BLaER1 treated with 17β-estradiol and CSF1 and Interleukin-3, amounts not matched to agents 10 nM and 100 nM (cell line): ENCODE measurements around the gene CERCAM.

Source experiments
- H3K27ac ChIP-seq, 11 experiments: shearing (Covaris generic); formaldehyde crosslinking; 2 replicates each; pipeline ENCODE4 v1.8.1; 2022
- H3K27me3 ChIP-seq, 11 experiments: shearing (Covaris generic); formaldehyde crosslinking; 2 replicates each; pipeline ENCODE4 v1.8.1; 2022
- H3K36me3 ChIP-seq, 11 experiments: shearing (Covaris generic); formaldehyde crosslinking; 2 replicates each; pipeline ENCODE4 v1.8.1; 2022
- H3K4me1 ChIP-seq, 10 experiments: shearing (Covaris generic); formaldehyde crosslinking; 2 replicates each; pipeline ENCODE4 v1.8.1; 2022
- H3K4me2 ChIP-seq, 11 experiments: shearing (Covaris generic); formaldehyde crosslinking; 2 replicates each; pipeline ENCODE4 v1.8.1; 2022
- H3K4me3 ChIP-seq, 10 experiments: shearing (Covaris generic); formaldehyde crosslinking; 2 replicates each; pipeline ENCODE4 v1.8.1; 2022
- H3K9ac ChIP-seq, 11 experiments: shearing (Covaris generic); formaldehyde crosslinking; 2 replicates each; pipeline ENCODE4 v1.8.1; 2022
- H3K9me3 ChIP-seq, 11 experiments: shearing (Covaris generic); formaldehyde crosslinking; replicated peaks in 1 of 11; 2 replicates each; pipeline ENCODE4 v1.8.1; 2022
- H4K20me1 ChIP-seq, 11 experiments: shearing (Covaris generic); formaldehyde crosslinking; 2 replicates each; pipeline ENCODE4 v1.8.1; 2022
- Cebpa-rat ChIP-seq, 11 experiments: shearing (Covaris generic); IDR thresholded peaks; 2 replicates each; pipeline ENCODE4 v1.8.1; 2022

Gene CERCAM

DNA sequence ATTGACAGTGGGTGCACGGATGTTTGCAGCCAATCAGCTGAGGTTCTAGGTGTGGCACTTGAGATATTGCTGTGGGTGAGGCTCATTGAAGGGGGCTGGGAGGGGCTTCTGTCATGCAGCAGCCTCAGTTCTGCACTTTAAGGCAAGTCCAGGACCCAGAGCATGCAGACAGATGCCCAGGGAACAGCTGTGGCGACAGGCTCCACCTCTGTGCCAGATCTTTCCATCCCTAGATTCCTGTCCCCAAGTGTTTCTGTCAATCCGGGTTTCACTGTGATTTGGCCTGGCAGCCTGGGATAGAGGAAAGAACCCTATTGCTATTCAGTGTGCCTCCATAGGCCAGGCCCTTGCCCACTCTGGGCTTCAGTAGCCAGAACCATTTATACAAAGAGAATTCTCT lies 20.8 kb upstream of the CERCAM start:
- no peaks in the 10 kb centered on the region for H3K36me3 ChIP-seq
- no peak for TF ChIP-seq Cebpa-rat (IDR thresholded peaks at IDR 0.05)
- peaks cover 0 to 5% (median 0%) of the 10 kb centered on the region in 11 experiments; a peak in 2 of 22 replicates for H4K20me1 ChIP-seq
- H3K4me1 ChIP-seq: peaks cover 0 to 15% (median 14%) of the 10 kb centered on the region in 10 experiments; a peak in 19 of 20 replicates
- no peak overlapping the region for H3K9ac ChIP-seq
- no peak overlapping the region for H3K4me3 ChIP-seq
- H3K4me2 ChIP-seq: no peak overlapping the region
- no peaks in the 10 kb centered on the region for H3K9me3 ChIP-seq
- peaks cover 0 to 16% (median 0%) of the 10 kb centered on the region in 11 experiments; a peak in 4 of 22 replicates for H3K27me3 ChIP-seq
- H3K27ac ChIP-seq: no peak overlapping the region

GRCh38 chr9:128404560-128404959 lies 16.1 kb upstream of the CERCAM start:
- Histone ChIP-seq H3K27ac (no peak overlapping the region), H4K20me1 (no peaks in the 10 kb centered on the region; a peak in 1 of 22 replicates), H3K9ac (no peak overlapping the region), H3K9me3 (no peaks in the 10 kb centered on the region), H3K4me3 (no peak overlapping the region), H3K4me1 (peaks cover 0 to 13% (median 6%) of the 10 kb centered on the region in 10 experiments; a peak in 11 of 20 replicates), H3K27me3 (no peaks in the 10 kb centered on the region), H3K4me2 (no peak overlapping the region), H3K36me3 (no peaks in the 10 kb centered on the region)
- no peak for TF ChIP-seq Cebpa-rat (IDR thresholded peaks at IDR 0.05)

- H3K9ac ChIP-seq: peak overlapping the region in 1 of 11 experiments; percentile 17; a peak in 1 of 22 replicates
Measured at GRCh38 chr9:128405077-128405779, 15.4 kb upstream of the CERCAM start.

DNA sequence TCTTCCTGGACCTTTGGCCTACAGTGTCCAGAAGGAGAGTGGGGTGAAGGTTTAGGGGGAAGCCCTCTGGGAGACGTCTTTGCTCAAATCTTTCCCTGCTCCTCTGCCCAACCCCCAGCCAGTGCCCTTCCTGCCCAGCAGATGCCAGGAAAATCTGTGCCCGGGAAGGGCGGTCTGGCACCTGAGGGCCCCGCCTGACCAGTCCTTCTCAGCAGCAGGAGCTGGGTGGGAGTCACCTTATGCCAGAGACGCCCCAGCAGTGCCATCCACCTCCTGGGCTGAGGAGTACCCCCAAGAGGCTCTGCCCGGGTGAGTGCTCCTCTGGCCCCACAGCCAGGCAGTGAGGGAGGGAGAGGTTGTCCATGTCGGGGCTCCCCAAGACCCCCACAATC lies 14.9 kb upstream of the CERCAM start:
- Histone ChIP-seq H3K4me1 (peaks cover 0 to 13% (median 6%) of the 10 kb centered on the region in 10 experiments; a peak in 11 of 20 replicates), H3K9ac (peak overlapping the region in 2 of 11 experiments; percentile 17 to 19; a peak in 2 of 22 replicates), H4K20me1 (no peaks in the 10 kb centered on the region; a peak in 1 of 22 replicates), H3K27me3 (no peaks in the 10 kb centered on the region), H3K9me3 (no peaks in the 10 kb centered on the region), H3K4me3 (no peak overlapping the region), H3K36me3 (no peaks in the 10 kb centered on the region), H3K27ac (no peak overlapping the region; a peak in 1 of 22 replicates), H3K4me2 (no peak overlapping the region)
- TF ChIP-seq Cebpa-rat (IDR thresholded peaks at IDR 0.05): no peak

More at GRCh38 chr9:128405077-128405779, 15.4 kb upstream of the CERCAM start:
- H3K4me1 ChIP-seq: peaks cover 0 to 13% (median 6%) of the 10 kb centered on the region in 10 experiments; a peak in 11 of 20 replicates
- H3K27me3 ChIP-seq: no peaks in the 10 kb centered on the region
- H3K4me3 ChIP-seq: no peak overlapping the region
- no peaks in the 10 kb centered on the region; a peak in 1 of 22 replicates for H4K20me1 ChIP-seq
- no peaks in the 10 kb centered on the region for H3K9me3 ChIP-seq
- no peaks in the 10 kb centered on the region for H3K36me3 ChIP-seq
- H3K27ac ChIP-seq: no peak overlapping the region; a peak in 1 of 22 replicates
- no peak overlapping the region for H3K4me2 ChIP-seq
- TF ChIP-seq Cebpa-rat (IDR thresholded peaks at IDR 0.05): no peak

DNA sequence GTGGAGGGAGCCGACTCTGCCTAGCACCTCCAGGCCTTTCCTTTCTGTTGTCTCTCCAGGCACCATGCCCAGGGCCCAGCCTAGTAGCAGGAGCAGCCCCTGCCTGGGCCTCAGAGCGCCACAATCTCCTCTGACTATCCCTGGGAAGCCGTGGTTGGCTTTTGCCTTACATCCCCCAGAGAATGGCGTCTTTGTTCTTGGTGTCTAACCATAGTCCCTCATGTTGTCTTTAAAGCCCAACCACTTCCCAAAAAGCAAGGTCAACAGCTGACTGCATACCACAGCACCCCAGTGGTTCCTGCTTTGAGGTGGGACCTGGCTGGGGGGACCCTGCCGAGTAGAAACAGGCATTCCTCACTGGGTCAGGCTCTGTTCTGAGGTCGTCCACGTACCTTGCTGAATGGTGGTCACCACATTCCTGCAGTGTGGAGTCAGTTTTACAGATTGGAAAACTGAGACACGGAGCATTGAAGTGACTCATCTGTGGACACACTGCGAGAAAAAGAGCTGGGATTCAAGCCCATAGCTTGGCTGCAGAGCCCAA lies 13.7 kb upstream of the CERCAM start:
- TF ChIP-seq Cebpa-rat (IDR thresholded peaks at IDR 0.05): no peak
- no peaks in the 10 kb centered on the region for H3K36me3 ChIP-seq
- H3K27me3 ChIP-seq: no peaks in the 10 kb centered on the region
- H3K9ac ChIP-seq: peak overlapping the region in 3 of 11 experiments; percentile 2 to 41 (median 23); a peak in 3 of 22 replicates
- peak overlapping the region in 5 of 11 experiments; percentile 3 to 55 (median 21); a peak in 4 of 22 replicates for H3K4me2 ChIP-seq
- H3K4me1 ChIP-seq: peaks cover 0 to 20% (median 8%) of the 10 kb centered on the region in 10 experiments; a peak in 18 of 20 replicates
- no peak overlapping the region for H3K4me3 ChIP-seq
- no peaks in the 10 kb centered on the region for H3K9me3 ChIP-seq
- H4K20me1 ChIP-seq: no peaks in the 10 kb centered on the region; a peak in 1 of 22 replicates
- H3K27ac ChIP-seq: no peak overlapping the region

DNA sequence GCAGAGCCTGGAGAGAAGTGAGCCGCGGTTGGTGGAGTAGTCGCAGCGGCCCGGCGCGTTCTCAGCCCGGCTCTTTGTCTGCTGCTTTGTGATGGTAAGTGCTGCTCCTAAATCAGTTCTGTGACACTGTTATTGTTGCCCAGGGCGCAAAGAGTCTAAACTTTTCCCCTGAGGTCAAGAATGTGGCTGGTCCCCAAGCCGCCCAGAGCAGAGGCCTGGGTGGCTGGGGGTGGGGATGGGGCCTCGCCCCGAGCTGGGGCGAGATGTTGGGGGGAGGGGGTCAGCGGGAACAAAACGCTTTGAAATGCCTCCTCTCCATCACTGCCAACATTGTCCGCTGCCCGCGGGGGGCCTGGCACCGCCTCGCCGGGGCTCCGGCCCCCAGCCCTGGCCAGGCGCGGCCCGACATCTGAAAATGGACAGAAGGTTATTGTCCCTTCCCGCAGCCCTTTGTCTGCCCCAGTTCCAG lies 11.7 kb upstream of the CERCAM start:
- H4K20me1 ChIP-seq: no peaks in the 10 kb centered on the region
- no peak for TF ChIP-seq Cebpa-rat (IDR thresholded peaks at IDR 0.05)
- no peak overlapping the region for H3K27ac ChIP-seq
- H3K9me3 ChIP-seq: no peaks in the 10 kb centered on the region
- H3K4me1 ChIP-seq: peaks cover 0 to 35% (median 20%) of the 10 kb centered on the region in 10 experiments; a peak in 18 of 20 replicates
- H3K4me2 ChIP-seq: no peak overlapping the region
- H3K9ac ChIP-seq: no peak overlapping the region
- no peaks in the 10 kb centered on the region for H3K36me3 ChIP-seq
- H3K27me3 ChIP-seq: no peaks in the 10 kb centered on the region
- no peak overlapping the region for H3K4me3 ChIP-seq

DNA sequence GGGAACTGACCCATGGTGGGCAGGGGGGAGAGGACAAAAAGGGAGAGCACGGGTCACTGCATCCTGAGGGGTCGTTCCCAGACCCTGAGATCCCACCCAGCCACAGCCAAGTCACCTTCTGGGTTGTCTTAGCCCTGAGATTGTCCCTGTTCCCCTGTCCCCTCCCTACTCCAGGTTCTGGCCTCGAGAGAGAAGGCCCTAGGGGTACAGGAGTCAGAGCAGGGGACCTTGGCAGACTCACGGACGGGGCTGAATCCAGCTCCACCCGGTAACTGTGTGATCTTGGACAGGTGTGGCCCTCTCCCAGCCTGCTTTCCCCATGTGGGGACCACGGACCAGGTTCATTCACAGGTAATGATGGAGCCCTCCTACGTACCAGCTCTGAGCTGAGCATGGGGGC lies 11.2 kb upstream of the CERCAM start:
- TF ChIP-seq Cebpa-rat (IDR thresholded peaks at IDR 0.05): no peak
- H3K36me3 ChIP-seq: no peaks in the 10 kb centered on the region
- H3K9me3 ChIP-seq: no peaks in the 10 kb centered on the region
- H3K27me3 ChIP-seq: no peaks in the 10 kb centered on the region
- H3K4me3 ChIP-seq: no peak overlapping the region
- no peak overlapping the region for H3K27ac ChIP-seq
- no peak overlapping the region for H3K4me2 ChIP-seq
- no peak overlapping the region for H3K9ac ChIP-seq
- peaks cover 0 to 35% (median 20%) of the 10 kb centered on the region in 10 experiments; a peak in 18 of 20 replicates for H3K4me1 ChIP-seq
- H4K20me1 ChIP-seq: no peaks in the 10 kb centered on the region

DNA sequence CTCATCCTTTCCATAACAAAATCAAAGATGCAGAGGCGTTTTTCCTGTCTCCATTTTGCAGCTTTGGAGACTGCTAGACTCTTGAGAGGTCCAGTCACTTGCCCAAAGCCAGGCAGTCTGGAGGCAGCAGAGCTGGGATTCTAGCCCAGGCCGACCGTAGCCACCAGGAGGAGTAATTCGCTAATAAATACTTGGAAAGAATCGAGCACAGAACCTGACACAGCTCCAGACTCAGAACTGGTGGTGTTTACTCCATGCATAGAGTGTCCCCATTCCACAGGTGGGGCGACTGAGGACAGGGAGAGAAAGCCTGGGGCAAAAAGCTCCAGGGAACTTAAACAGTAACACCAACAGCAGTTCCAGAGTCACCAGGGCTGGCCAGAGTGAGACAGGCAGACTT lies 10.7 kb upstream of the CERCAM start:
- TF ChIP-seq Cebpa-rat (IDR thresholded peaks at IDR 0.05): no peak
- Histone ChIP-seq H3K4me3 (no peak overlapping the region), H3K4me2 (no peak overlapping the region), H3K27ac (no peak overlapping the region), H4K20me1 (no peaks in the 10 kb centered on the region), H3K9me3 (no peaks in the 10 kb centered on the region), H3K4me1 (peaks cover 0 to 35% (median 20%) of the 10 kb centered on the region in 10 experiments; a peak in 18 of 20 replicates), H3K36me3 (no peaks in the 10 kb centered on the region), H3K9ac (no peak overlapping the region), H3K27me3 (no peaks in the 10 kb centered on the region)

DNA sequence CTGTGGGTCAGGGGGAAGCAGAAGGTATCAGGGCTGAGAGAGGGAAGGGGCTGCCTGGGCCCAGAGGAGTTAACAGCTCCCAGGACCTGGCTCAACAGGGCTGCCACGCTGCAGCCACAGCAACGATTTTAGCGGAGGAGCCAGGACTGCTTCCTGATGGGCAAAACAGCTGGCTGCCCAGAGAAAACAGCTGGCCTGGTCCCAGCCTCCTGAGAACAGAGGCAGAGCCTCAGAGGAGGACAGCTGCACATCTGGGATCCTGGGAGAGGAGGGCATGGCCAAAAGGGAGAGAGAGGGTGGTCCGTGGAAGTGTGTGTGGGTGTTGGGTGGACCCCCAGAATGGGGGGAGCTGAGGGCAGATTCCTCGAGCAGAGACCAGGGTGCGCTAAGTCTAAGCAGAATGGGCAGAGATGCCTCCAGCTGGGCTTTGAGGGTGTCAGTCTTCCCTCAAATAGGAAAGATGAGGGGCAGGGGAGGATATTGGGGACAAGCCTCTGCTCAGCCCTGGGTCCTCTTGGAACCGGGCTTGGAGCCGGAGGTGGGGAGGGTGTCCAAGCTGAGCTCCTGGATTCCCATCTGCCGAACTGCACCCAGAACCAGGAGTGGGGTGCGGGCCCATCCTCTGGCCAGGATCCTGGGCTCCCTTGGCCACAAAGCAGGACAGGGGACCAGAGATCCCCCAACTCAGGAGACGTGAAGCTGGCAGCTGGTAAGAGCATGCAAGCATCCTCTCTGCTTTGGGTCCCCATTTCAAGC lies 9.1 kb upstream of the CERCAM start:
- no peak for TF ChIP-seq Cebpa-rat (IDR thresholded peaks at IDR 0.05)
- no peaks in the 10 kb centered on the region for H3K9me3 ChIP-seq
- H3K36me3 ChIP-seq: no peaks in the 10 kb centered on the region
- 0 out of 22 replicates have a peak overlapping the region, but pooled peaks of 1 of the 11 experiments have one; percentile 28 for H3K9ac ChIP-seq
- H3K4me1 ChIP-seq: peaks cover 5 to 42% (median 27%) of the 10 kb centered on the region in 10 experiments; a peak in 19 of 20 replicates
- H3K4me3 ChIP-seq: no peak overlapping the region
- peak overlapping the region in 6 of 11 experiments; percentile 2 to 49 (median 28); a peak in 6 of 22 replicates for H3K4me2 ChIP-seq
- H3K27ac ChIP-seq: no peak overlapping the region
- no peaks in the 10 kb centered on the region for H3K27me3 ChIP-seq
- no peaks in the 10 kb centered on the region for H4K20me1 ChIP-seq
